Activated T-cell treated with anti-CD3 and anti-CD28 coated beads for 48 hours (primary cell): Measurements from ENCODE around the gene ENTR1.
A peak's percentile ranks its signal among the peaks of the same experiment; 100 is the strongest.

Experiments used
- DNase-seq: peaks from one replicate; pipeline ENCODE4 v3.0.0-alpha.2; 2020; ENCODE audit warnings: low read depth

Gene ENTR1

GRCh38 chr9:136410500-136411287 is at the start of gene ENTR1, which contains the start of gene PMPCA:
ENTR1 (minus strand) TSS chr9:136410614; CDS start chr9:136410397, 217 bp downstream.
PMPCA (plus strand) TSS chr9:136410658; CDS start chr9:136410669, 11 bp downstream.
- DNase-seq = peak; percentile 96

- DNase-seq = no peak
Measured at GRCh38 chr9:136459425-136459824, 49.0 kb upstream of the ENTR1 start.

GRCh38 chr9:136457326-136457725 is 46.9 kb upstream of the ENTR1 start:
- no peak for DNase-seq

- no peak for DNase-seq
Measured at GRCh38 chr9:136456258-136456657, 45.8 kb upstream of the ENTR1 start.

- DNase-seq = no peak
Measured at GRCh38 chr9:136455043-136456002, 44.9 kb upstream of the ENTR1 start.

GRCh38 chr9:136454026-136454796 is 43.8 kb upstream of the ENTR1 start:
- DNase-seq = no peak

- no peak for DNase-seq
Measured at GRCh38 chr9:136453326-136453725, 42.9 kb upstream of the ENTR1 start.

GRCh38 chr9:136451221-136451877 is 40.9 kb upstream of the ENTR1 start:
- no peak for DNase-seq

- no peak for DNase-seq
Measured at GRCh38 chr9:136448655-136449054, 38.2 kb upstream of the ENTR1 start.

- no peak for DNase-seq
Measured at GRCh38 chr9:136447173-136447778, 36.9 kb upstream of the ENTR1 start.

- DNase-seq = no peak
Measured at GRCh38 chr9:136445799-136446198, 35.4 kb upstream of the ENTR1 start.

GRCh38 chr9:136444102-136444501 is 33.7 kb upstream of the ENTR1 start:
- DNase-seq = no peak

- no peak for DNase-seq
Measured at GRCh38 chr9:136443687-136444086, 33.3 kb upstream of the ENTR1 start.

GRCh38 chr9:136443087-136443486 is 32.7 kb upstream of the ENTR1 start:
- DNase-seq = no peak

GRCh38 chr9:136442265-136442664 is 31.9 kb upstream of the ENTR1 start:
- no peak for DNase-seq

GRCh38 chr9:136441681-136442245 is 31.3 kb upstream of the ENTR1 start:
- no peak for DNase-seq

GRCh38 chr9:136441191-136441680 is 30.8 kb upstream of the ENTR1 start:
- DNase-seq = no peak

- peak; percentile 87 for DNase-seq
Measured at GRCh38 chr9:136439481-136440408, 29.3 kb upstream of the ENTR1 start, which contains the start of gene INPP5E. INPP5E (minus strand) TSS chr9:136439845; CDS start chr9:136439419, 426 bp downstream.
